Measurements from ENCODE around the gene RPS13. TPM values are rescaled to one million over a fixed set of nuclear protein-coding genes. Genes with fewer than 3 reads are reported as not detected.

RPS13 gene
- total and polyA plus RNA-seq, 2 donors (not counting 1 experiment from before 2014, with no cell fraction given), result 1,411 to 1,599 TPM

GRCh38 chr11:17067417-17067816, 10.1 kb downstream of the RPS13 start:
- 93% methylated on average over 6 of the region's 6 CpGs for WGBS (ENCODE audit: insufficient coverage)
- ATAC-seq (ENCODE audit: low read depth) (no peak), DNase-seq (no peak)
- ChIA-PET POLR2A (no interaction called here), CTCF (no interaction called here)
- Histone ChIP-seq H3K27me3 (replicated peaks in 1 of 4; ENCODE audit: control extremely low read depth in 1 of 4, control insufficient read depth in 3 of 4, insufficient read depth in 4 of 4, low read length in 3 of 4) (no peaks in the 10 kb centered on the region), H2AFZ (ENCODE audit: insufficient read depth, low read depth, low read length, poor library complexity, severe bottlenecking) (no peak overlapping the region), H3K36me3 (replicated peaks in 1 of 2; ENCODE audit: control extremely low read depth in 1 of 2, control insufficient read depth in 1 of 2, extremely low read depth in 1 of 2, insufficient read depth in 2 of 2, low read length in 1 of 2) (no peaks in the 10 kb centered on the region), H3K9ac (ENCODE audit: low read length) (no peak overlapping the region), H4K20me1 (ENCODE audit: control insufficient read depth, insufficient read depth, low read length, poor library complexity, severe bottlenecking) (no peaks in the 10 kb centered on the region), H3K4me3 (ENCODE audit: control extremely low read depth in 1 of 5, extremely low read depth in 1 of 5, insufficient read depth in 1 of 5, low read depth in 2 of 5, low read length in 4 of 5) (no peak overlapping the region), H3K4me2 (replicated peaks; ENCODE audit: low read depth, low read length, poor library complexity, severe bottlenecking) (no peak overlapping the region), H3K9me3 (ENCODE audit: control extremely low read depth in 1 of 3, control insufficient read depth in 2 of 3, insufficient read depth in 1 of 3, low read length in 2 of 3) (no peaks in the 10 kb centered on the region), H3K79me2 (ENCODE audit: control insufficient read depth, insufficient read depth, low read length) (no peaks in the 10 kb centered on the region), H3K27ac (ENCODE audit: low read length in 2 of 2) (no peak overlapping the region), H3K4me1 (ENCODE audit: control insufficient read depth in 2 of 2, insufficient read depth in 2 of 2, low read length in 2 of 2) (no peaks in the 10 kb centered on the region)
- no peaks in the 10 kb centered on the region for H3K9me3 Mint-ChIP-seq (ENCODE audit: insufficient read depth)
- intact Hi-C loops (cut with micrococcal nuclease), result no loop called here
- TF ChIP-seq CTCF (IDR thresholded peaks at IDR 0.05) (no peak), EZH2 (IDR thresholded peaks at IDR 0.05; ENCODE audit: borderline replicate concordance, insufficient read depth, low read depth, low read length, poor library complexity, severe bottlenecking) (no peak)
- no peak overlapping the region for H3K27ac Mint-ChIP-seq
- no peaks in the 10 kb centered on the region for H3K27me3 Mint-ChIP-seq
- no peak overlapping the region for H3K4me3 Mint-ChIP-seq
- no peaks in the 10 kb centered on the region for H3K4me1 Mint-ChIP-seq

- H3K4me3 Mint-ChIP-seq, result no peak overlapping the region
- no peaks in the 10 kb centered on the region for H3K4me1 ChIP-seq (ENCODE audit: control insufficient read depth in 2 of 2, insufficient read depth in 2 of 2, low read length in 2 of 2)
- H3K36me3 ChIP-seq (replicated peaks in 1 of 2; ENCODE audit: control extremely low read depth in 1 of 2, control insufficient read depth in 1 of 2, extremely low read depth in 1 of 2, insufficient read depth in 2 of 2, low read length in 1 of 2), result no peaks in the 10 kb centered on the region
- H3K9ac ChIP-seq (ENCODE audit: low read length), result no peak overlapping the region
- no peaks in the 10 kb centered on the region for H3K79me2 ChIP-seq (ENCODE audit: control insufficient read depth, insufficient read depth, low read length)
- H3K27me3 ChIP-seq (replicated peaks in 1 of 4; ENCODE audit: control extremely low read depth in 1 of 4, control insufficient read depth in 3 of 4, insufficient read depth in 4 of 4, low read length in 3 of 4), result no peaks in the 10 kb centered on the region
- ChIA-PET POLR2A (no interaction called here), CTCF (no interaction called here)
- no peaks in the 10 kb centered on the region for H3K4me1 Mint-ChIP-seq
- ATAC-seq (ENCODE audit: low read depth) (no peak), DNase-seq (no peak)
- H3K27me3 Mint-ChIP-seq, result no peaks in the 10 kb centered on the region
- H2AFZ ChIP-seq (ENCODE audit: insufficient read depth, low read depth, low read length, poor library complexity, severe bottlenecking), result no peak overlapping the region
- H3K9me3 Mint-ChIP-seq (ENCODE audit: insufficient read depth), result no peaks in the 10 kb centered on the region
- no peak overlapping the region for H3K27ac Mint-ChIP-seq
- no peaks in the 10 kb centered on the region for H3K9me3 ChIP-seq (ENCODE audit: control extremely low read depth in 1 of 3, control insufficient read depth in 2 of 3, insufficient read depth in 1 of 3, low read length in 2 of 3)
- TF ChIP-seq EZH2 (IDR thresholded peaks at IDR 0.05; ENCODE audit: borderline replicate concordance, insufficient read depth, low read depth, low read length, poor library complexity, severe bottlenecking) (no peak), CTCF (IDR thresholded peaks at IDR 0.05) (no peak)
- no peak overlapping the region for H3K4me2 ChIP-seq (replicated peaks; ENCODE audit: low read depth, low read length, poor library complexity, severe bottlenecking)
- H3K4me3 ChIP-seq (ENCODE audit: control extremely low read depth in 1 of 5, extremely low read depth in 1 of 5, insufficient read depth in 1 of 5, low read depth in 2 of 5, low read length in 4 of 5), result no peak overlapping the region
- H3K27ac ChIP-seq (ENCODE audit: low read length in 2 of 2), result no peak overlapping the region
- WGBS (ENCODE audit: insufficient coverage), result 89% methylated on average over 2 of the region's 2 CpGs
- intact Hi-C loops (cut with micrococcal nuclease), result no loop called here
- H4K20me1 ChIP-seq (ENCODE audit: control insufficient read depth, insufficient read depth, low read length, poor library complexity, severe bottlenecking), result no peaks in the 10 kb centered on the region
These were observed 10.8 kb downstream of the RPS13 start for GRCh38 chr11:17066691-17067090.

All from B cell (primary cell).